ENCODE data around the gene AP1B1.

AP1B1 gene

GRCh38 chr22:29311464-29312217, 76.7 kb downstream of the AP1B1 start:
- no peak for ATAC-seq

GRCh38 chr22:29310863-29311339, 77.5 kb downstream of the AP1B1 start:
- ATAC-seq = peak; percentile 31 to 42

- no peak for ATAC-seq
Measured at GRCh38 chr22:29310065-29310862, 78.1 kb downstream of the AP1B1 start.

GRCh38 chr22:29309332-29310064, 78.9 kb downstream of the AP1B1 start:
- ATAC-seq = no peak

GRCh38 chr22:29308791-29309262, 79.5 kb downstream of the AP1B1 start:
- ATAC-seq = no peak

- no peak for ATAC-seq
Measured at GRCh38 chr22:29308148-29308790, 80.1 kb downstream of the AP1B1 start.

- ATAC-seq = no peak
Measured at GRCh38 chr22:29307596-29308147, 80.7 kb downstream of the AP1B1 start.

- peak; percentile 19 to 29 for ATAC-seq
Measured at GRCh38 chr22:29306835-29307595, 81.4 kb downstream of the AP1B1 start.

- ATAC-seq = peak; percentile 35 to 39
Measured at GRCh38 chr22:29306175-29306834, 82.1 kb downstream of the AP1B1 start, which contains the start of gene GAS2L1. GAS2L1 (plus strand) TSS chr22:29306650; CDS start chr22:29308106, 1,456 bp downstream.

- ATAC-seq = no peak
Measured at GRCh38 chr22:29305836-29306174, 82.6 kb downstream of the AP1B1 start.

- ATAC-seq = no peak
Measured at GRCh38 chr22:29302681-29303465, 85.5 kb downstream of the AP1B1 start.

GRCh38 chr22:29302402-29302680, 86.0 kb downstream of the AP1B1 start:
- no peak for ATAC-seq

GRCh38 chr22:29301716-29302401, 86.5 kb downstream of the AP1B1 start:
- ATAC-seq = no peak

- ATAC-seq = peak in 1 of 2 donors; percentile 10
Measured at GRCh38 chr22:29300807-29301601, 87.4 kb downstream of the AP1B1 start.

GRCh38 chr22:29300467-29300806, 87.9 kb downstream of the AP1B1 start:
- ATAC-seq = no peak

- no peak for ATAC-seq
Measured at GRCh38 chr22:29299136-29299900, 89.1 kb downstream of the AP1B1 start.

GRCh38 chr22:29298641-29299040, 89.7 kb downstream of the AP1B1 start:
- no peak for ATAC-seq

GRCh38 chr22:29292379-29292778, 96.0 kb downstream of the AP1B1 start:
- no peak for ATAC-seq

Measured in activated CD4-positive, CD25-positive, alpha-beta regulatory T cell treated with anti-CD3 and anti-CD28 coated beads, Interleukin-2, amount 50 U/mL, for 24 hours (primary cell).